ENCODE measurements around the gene UPK3A.
"Not testable (repeated sequence)": the region's sequence is repeated elsewhere in the genome, so short reads cannot be mapped to it uniquely, and the experiment has no call there.

Gene UPK3A

DNA sequence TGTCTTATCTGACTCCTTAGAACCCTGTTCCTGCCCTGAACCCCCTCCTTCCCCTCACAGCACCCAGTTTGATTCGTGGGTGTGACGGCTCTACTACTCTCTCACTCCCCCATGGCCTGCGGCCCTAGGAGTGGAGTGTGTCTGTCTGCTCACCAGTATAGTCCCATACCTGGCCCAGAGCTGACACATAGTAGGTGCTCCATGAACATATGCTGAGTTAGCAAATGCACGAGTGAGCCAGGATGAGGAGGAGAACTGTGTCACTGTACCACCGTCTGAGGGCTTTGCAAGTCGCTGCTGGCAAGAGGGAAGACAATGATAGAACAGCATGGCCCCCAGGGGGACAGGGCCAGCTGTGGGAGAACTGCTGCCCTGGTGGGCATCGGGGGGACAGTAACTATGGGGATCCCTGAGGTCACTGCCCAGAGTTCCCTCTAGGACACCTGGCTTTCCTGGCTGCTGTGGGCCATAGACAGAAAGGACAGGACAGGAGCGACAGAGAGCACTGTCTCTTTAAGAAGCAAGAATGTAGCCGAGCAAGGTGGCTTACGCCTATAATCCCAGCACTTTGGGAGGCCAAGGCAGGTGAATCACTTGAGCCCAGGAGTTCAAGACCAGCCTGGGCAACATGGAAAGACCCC, 24.9 kb upstream of the UPK3A start:
- no peak for DNase-seq

GRCh38 chr22:45260395-45260759, 24.4 kb upstream of the UPK3A start:
- DNase-seq, result not testable (repeated sequence)

GRCh38 chr22:45261407-45262088, 23.2 kb upstream of the UPK3A start:
- DNase-seq, result no peak

- DNase-seq, result no peak
Measured at GRCh38 chr22:45262195-45262930, 22.4 kb upstream of the UPK3A start.

GRCh38 chr22:45262931-45263462, 21.8 kb upstream of the UPK3A start:
- DNase-seq, result no peak

- peak; percentile 2 for DNase-seq
Measured at GRCh38 chr22:45263463-45264269, 21.1 kb upstream of the UPK3A start.

DNA sequence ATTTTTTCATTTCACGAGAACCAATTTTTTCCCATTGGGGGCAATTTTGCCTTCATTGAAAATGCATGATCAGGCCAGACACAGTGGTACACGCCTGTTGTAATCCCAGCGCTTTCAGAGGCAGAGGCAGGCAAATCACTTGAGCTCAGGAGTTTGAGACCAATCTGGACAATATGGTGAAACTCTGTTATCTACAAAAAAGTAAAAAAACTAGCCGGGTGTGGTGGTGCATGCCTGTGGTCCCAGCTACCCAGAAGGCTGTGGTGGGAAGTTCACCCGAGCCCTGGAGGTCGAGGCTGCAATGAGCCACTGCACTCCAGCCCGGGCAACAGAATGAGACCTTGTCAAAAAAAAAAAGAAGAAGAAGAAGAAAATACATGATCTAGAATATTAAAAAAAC, 19.2 kb upstream of the UPK3A start:
- DNase-seq, result no peak

- DNase-seq, result peak; percentile 58
Measured at GRCh38 chr22:45268167-45268957, 16.4 kb upstream of the UPK3A start.

DNA sequence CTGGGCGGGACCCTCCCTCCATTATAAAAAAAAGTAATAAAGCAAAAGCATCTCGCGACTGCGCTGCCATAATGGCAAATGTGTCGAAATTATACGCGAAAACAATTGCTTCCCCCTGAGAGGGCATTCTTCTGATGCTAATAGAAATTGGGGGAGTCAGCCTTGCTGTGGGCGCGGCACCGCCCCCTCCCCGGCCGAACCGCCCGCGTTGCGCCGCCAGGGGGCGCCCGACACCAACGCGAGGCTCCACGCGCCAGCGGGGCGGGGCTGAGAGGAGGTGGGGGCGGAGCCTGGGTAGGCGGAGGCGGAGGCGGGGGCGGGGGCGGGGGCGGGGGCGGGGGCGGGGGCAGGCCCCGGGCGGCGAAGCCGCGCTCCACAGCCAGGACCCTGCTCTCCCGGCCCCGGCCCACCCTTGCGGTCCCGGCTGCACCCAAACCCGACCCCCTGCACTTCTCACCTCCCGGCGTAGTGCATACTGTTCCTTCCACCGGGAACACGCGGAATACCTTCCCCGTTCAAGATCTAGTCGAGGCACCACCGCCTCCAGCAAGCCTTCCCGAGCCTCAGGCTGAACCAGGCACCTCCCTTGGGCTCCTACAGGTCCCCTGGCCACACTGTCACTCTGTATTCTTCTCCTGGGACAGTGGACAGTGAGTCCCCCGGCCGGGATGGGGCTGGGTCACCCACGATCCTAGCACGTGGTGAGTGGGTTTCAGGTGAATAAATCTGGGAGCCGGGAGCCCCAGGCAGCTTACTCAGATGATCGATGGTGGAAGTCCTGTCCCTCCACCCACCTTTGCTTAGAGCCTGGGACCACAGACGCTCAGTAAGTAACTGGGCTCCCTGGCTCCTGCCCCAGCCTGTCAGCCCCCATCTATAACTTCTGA, 15.5 kb upstream of the UPK3A start:
- peak; percentile 54 for DNase-seq

GRCh38 chr22:45270095-45271020, 14.4 kb upstream of the UPK3A start:
- no peak for DNase-seq

- DNase-seq, result no peak
Measured at GRCh38 chr22:45271667-45272201, 13.0 kb upstream of the UPK3A start.

DNA sequence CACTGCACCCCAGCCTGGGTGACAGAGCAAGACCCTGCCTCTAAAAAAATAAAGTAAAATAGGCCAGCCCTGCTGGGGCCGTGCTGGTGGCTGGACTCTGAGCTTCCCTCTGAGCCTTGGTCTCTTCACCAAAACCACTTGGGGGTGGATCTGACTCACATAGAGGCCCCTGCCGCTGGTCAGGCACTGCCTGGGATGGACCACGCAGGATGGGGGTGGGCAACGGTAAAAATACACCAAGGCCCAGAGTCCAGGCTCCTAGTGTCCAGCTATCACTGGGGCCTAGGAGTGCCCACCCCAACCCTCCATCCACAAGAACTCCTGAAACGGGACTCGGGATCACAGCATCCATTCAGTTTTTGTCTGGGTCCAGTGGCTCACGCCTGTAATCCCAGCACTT, 12.3 kb upstream of the UPK3A start:
- DNase-seq, result no peak

GRCh38 chr22:45273452-45274075, 11.2 kb upstream of the UPK3A start:
- no peak for DNase-seq

DNA sequence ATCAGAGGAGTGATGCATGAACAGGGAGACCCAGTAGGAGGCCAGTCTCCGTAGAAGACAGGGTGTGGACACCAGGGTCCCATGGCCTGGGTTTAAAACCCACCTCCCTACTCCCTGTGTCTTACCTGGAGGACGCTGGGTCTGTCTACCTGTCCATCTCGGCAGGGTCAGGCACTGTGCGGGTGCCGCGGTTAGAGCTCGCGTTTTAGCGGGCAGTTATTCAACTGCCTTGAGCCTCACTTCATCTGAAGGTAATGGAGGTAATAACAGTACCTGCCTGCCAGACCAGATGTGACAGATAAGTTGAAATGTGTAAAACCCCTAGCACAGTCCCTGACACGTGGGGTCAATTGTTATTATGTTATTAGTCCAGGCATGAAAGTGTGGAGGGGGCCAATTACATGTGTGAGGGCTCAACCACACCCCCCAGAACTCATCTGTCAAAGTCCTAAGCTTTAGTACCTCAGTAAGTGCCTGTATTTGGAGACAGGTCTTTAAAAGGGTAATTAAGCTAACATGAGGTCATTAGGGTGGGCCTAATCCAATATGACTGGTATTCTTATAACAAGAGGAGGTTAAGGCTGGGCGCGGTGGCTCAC, 8.1 kb upstream of the UPK3A start:
- peak; percentile 10 for DNase-seq

GRCh38 chr22:45277720-45278119, 7.0 kb upstream of the UPK3A start:
- not testable (repeated sequence) for DNase-seq

DNA sequence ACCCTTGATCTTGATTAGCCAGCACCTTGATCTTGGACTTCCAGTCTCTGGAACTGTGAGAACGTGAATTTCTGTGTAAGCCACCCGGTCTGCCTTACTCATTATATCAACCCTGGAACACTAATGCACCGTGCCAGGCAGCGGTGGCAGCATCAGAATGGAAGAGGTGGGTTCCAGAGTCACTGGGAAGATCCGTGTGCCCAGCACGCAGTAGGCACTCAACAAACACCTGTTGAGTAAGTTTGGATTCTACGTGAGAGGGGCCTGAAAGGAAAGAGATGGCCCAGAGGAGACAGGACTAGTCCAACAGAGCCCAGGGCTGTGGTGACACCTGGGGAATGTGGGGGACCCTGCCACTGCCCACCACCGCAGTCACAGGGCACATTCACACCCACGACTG, 6.6 kb upstream of the UPK3A start:
- no peak for DNase-seq

DNA sequence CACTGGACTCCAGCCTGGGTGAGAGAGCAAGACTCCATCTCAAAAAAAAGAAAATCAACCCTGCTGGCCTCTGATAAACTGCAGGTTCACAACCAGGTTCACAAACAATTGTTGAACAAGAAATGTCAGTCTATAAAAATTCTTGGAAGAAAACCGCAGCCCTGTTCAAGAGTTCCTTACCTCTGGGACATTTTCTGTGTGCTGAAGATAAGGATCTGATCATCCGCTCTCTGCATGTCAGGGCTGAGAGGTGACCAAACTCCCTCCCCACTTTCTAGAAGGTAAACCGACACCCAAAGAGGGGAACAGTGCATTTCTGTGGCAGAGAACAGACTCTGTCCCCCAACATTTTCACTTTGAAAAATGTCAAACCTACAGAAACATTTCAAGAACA, 4.2 kb upstream of the UPK3A start:
- no peak for DNase-seq

DNA sequence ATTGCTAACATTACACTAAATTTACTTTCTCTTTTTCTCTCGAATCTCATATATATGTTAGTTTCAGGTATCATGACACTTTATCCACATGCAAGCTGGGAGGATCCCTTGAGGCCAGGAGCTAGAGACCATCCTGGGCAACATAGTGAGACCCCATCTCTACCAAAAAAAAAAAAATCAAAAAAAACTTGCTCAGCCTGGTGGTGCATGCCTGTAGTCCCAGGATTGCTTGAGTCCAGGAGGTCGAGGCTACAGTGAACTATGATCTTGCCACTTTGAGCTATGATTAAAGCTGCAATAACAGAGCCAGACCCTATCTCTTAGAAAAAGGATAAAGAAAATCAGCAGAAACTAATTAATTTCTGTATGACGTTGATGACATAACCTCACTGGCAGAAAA, 3.7 kb upstream of the UPK3A start:
- no peak for DNase-seq
